HG02798 (cell line): ENCODE results near the gene ERH.
A peak's percentile ranks its signal among the peaks of the same experiment; 100 is the strongest.

Source experiments
- ATAC-seq: cut with Tn5 transposase; IDR thresholded peaks from one replicate; pipeline ENCODE4 v1.9.1; 2021; ENCODE audit warnings: mild to moderate bottlenecking; ENCODE audit not compliant: unreplicated experiment, poor library complexity

ERH gene

GRCh38 chr14:69358233-69358963 lies 39.7 kb downstream of the ERH start:
- peak; percentile 42 for ATAC-seq

GRCh38 chr14:69357544-69358200 lies 40.4 kb downstream of the ERH start:
- no peak for ATAC-seq

DNA sequence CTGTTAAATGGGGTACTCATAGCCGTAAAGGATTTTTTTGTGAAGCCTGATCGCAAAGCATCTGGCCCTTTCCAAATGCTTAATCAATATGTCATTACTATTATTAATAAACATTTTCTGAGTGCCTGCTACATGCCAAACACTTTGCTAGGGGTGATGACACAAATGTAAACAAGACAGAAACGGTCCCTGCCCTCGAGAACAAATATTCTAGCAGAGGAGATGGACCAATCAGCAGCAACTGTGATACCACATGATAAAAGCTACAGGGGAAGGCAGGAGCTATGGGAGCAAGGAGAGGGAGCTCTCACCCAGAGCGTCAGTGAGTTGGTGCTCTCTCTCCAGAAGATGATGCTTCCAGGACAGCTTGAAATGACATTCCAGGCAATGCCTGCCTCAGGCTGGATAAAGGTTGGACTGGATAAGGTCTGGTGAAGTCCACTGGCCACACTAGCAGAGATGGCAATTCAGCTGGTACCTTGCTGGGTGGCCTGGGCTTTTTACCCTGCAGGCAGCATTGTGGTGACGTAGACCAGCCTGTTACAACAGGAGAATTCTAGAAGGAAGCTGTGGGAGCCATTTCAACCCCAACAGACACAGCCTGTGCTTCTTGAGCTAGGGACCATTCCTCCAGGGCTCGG lies 41.1 kb downstream of the ERH start:
- ATAC-seq = no peak

DNA sequence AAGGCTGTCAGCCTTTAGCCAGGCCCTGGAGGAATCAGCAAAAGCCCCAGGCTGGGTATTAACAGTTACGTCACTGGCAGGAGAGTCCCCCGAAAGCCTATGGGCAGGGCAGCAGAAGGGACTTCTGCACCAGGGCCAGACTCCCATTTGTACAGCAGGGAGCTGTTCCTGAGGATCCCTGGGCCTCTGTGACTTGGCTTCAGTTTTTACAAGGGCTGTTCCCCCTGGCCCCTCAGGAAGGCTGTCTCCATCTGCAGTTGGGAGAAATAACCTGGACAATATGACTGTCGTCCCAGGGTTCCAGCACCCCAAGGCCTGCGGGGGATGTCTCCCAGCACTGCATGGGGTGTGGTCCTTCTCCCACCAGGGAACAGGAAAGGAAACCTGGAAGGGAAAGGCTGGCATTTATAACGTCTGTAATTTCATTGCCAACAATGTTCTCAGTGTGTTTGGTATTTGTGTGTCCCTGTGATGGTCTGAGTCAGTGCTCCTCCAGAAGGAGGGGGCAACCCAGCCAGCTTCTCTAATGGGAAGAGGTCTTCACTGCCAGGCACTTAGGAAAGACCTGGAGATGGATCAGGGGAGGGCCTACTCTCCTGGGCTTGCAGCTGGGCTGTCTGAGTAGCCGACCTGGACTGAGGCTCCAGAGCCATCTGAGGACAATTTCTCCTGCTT lies 42.4 kb downstream of the ERH start:
- ATAC-seq = no peak

- ATAC-seq = no peak
These were observed 42.9 kb downstream of the ERH start for GRCh38 chr14:69355154-69355597.

DNA sequence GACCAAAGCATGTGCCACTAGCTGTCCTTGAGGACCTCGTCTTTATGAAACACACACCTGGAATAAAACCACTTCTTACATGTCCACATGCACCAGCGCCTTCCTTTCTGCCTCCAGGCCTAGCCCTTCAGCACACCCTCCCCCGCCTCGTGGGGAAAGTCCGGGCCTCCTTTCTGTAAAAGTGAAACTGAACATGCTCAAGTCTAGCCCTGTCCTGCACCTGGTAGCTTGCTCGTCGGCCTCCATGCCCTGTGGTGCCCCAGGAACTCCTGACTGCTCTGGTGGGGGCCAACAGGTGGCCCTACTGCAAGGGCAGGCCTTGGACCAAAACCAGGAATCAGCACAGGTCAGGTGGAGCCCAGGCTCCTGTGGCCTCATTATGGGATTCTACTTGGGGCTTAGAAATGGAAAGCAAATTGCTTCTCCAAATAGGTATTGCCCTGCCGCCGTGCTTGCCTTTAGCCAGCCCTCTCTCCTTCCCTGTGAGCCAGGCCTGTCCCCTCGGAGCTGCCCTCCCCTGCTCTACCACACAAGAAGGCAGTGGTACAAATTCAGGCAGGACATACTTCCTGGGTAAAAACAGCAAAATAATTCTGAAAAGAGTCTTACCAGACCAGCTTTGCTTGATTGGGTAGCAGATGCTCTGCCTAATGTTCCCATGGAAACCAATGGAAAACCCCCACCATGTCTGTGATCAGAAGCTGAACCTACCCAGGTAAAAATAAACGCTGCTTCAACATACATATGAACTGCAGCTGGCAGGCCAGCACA lies 43.5 kb downstream of the ERH start:
- ATAC-seq = peak; percentile 89

GRCh38 chr14:69353168-69353567 lies 44.9 kb downstream of the ERH start:
- no peak for ATAC-seq

GRCh38 chr14:69351911-69352310 lies 46.2 kb downstream of the ERH start:
- no peak for ATAC-seq

- no peak for ATAC-seq
These were observed 46.7 kb downstream of the ERH start for GRCh38 chr14:69351385-69351784.

DNA sequence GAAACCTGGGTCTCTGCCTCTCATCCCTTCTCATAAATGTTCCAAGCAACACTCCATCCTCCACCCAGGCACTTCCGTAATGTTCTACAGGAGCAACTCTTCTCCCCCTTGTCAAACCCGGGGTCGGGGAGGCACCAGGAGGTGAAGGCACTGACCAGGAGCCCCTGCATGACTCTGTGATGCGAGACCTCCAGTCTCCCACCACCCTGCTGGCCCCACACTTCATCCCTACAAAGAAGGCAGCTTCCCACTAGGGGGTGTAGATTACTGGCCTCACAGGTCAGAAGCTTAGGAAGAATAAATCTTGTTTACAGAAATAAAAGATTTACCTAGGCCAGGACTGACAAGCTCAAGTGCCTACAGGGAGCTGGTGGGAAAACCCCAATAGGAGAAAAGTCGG lies 47.2 kb downstream of the ERH start:
- no peak for ATAC-seq

DNA sequence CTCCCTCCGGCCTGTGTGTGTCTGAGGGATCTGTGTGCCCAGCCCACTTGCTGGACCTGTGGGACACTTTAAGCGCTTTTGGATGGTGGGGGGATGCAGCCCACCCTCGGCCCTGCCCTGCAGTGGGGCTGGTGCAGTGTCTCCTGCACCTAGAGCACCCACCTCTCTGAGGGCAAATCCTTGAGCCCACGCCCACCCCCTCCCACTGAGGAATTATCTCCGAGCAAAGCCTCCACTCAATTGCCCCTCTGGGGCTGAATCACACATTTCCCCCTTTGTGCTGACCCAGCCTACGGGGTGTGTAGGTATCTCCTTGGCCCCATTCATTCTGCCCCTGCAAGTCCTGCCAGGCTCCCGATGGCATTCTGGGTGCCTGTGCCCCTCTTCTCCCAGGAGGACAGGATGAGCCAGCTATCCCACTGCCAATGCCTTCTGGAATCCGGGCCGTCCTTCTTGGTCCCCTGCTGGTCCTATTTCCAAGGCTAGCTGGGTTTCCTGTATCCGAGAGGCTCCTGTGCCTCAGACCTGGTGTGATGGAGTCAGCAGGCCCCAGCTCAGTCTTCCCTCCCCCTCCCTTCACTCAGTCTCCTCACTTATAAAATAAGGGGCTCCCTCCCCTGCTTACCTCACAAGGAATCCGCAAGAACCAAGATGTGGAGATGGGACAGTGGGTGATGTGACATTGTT lies 48.9 kb downstream of the ERH start:
- ATAC-seq = no peak

DNA sequence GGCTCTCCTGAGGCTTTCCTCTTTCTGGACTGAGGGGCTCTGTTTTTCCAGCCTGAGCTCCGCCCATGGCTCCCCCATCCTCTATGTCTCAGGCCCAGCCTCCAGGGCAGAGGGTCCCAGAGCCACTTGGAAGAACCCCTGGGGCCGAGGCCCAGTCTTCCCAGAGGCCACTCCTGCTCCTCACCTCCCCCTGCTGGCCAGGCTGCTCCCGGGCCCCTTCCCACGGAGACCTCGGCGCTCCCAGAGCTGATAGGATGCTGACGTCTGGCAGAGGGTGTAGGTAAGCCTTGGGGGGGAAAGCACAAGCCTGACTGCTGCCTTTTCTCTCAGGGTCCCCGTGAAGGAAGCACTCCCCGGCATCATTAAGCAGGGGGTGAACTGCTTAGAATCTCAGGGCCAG lies 51.4 kb downstream of the ERH start:
- ATAC-seq = no peak

GRCh38 chr14:69345402-69345801 lies 52.7 kb downstream of the ERH start:
- ATAC-seq = no peak

DNA sequence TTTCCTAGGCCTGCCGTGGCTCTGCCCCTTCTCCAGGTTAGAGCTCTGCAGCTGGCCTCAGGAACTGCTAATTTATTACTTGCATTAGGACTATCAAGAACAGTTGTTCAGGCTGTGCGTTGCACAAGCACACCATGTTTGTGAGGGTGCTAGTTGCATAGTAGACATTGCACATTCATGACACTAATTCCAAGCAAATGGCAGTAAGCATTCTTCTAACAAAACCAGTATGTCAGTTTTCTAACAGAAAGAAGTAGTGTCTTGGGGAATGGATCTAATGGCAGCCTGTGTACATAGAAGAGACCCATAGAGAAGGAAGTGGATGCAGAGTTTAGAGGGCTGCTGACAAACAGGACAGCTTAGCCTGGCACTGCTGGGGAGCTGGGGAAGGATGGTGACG lies 53.9 kb downstream of the ERH start:
- ATAC-seq = no peak

DNA sequence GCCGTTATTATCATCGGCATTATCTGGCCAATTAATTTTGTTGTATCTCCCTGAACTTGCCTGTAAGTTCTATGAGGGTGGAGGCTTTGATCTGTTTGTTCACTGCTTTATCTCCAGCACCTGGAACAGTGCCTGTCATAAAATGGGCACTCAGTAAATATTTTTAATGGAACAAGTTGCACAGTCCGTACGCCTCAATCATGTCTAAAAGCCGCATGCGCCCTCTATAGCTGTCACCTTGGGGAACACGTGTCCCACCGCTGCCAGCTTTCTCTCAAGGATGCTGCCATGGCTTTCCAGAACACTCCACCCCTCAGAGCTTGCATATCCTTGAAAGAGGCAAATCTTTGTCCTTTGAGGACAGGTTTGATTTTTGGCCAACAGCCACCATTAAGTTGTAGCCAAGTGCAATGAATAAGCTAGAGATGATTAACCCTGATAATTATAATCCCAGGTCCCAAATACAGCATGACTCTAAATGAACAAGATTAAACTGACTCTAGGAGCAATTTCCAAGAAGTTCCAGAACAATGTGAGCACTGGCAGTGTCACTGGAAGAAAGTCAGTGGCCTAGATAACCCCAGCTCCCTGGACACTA lies 55.1 kb downstream of the ERH start:
- ATAC-seq = no peak

- ATAC-seq = no peak
These were observed 58.7 kb downstream of the ERH start for GRCh38 chr14:69339426-69339825.

- no peak for ATAC-seq
These were observed 60.1 kb downstream of the ERH start for GRCh38 chr14:69337984-69338383.

DNA sequence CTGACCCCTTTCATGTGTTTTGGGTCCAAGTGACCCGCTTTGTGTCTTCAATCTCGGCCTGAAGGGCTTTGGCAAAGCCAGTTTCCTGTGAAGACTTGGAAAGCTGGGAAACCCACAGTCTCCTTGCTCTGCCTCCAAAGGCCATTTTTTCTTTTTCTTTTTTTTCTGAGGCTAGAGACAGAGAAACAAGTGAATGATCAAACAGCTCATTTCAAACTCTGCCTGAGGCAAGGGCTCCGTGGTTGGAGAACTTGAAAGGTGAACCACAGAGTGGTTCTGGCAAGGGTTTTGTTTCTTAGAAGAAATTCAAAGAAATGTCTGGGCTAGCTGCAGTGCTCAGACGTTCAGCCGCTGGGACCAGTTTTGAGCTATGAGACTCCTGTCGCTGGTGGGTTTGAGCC lies 62.7 kb downstream of the ERH start:
- ATAC-seq = no peak

DNA sequence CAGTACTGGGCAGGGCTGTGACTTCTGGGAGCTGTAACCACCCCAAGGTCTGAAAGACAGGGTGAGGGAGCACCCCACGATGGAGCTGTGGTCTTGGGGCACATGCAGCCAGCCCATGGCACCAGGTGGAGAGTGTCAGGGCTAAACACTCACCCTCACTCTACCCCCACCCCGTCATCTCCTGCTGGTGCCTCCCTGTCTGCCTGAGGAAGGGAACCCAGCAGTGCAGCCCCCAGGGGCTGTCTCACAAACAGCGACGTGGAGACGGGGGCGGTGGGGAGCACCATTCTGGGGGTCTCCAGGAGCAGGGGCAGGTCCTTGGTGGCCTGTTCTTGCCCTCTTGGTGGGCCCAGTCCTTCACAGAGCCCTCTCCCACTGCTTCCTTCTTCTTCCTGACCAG lies 63.5 kb downstream of the ERH start:
- no peak for ATAC-seq
